ENCODE data around the gene ADH6.
"Not testable (repeated sequence)": the region's sequence is repeated elsewhere in the genome, so short reads cannot be mapped to it uniquely, and the experiment has no call there.

The ADH6 gene

DNA sequence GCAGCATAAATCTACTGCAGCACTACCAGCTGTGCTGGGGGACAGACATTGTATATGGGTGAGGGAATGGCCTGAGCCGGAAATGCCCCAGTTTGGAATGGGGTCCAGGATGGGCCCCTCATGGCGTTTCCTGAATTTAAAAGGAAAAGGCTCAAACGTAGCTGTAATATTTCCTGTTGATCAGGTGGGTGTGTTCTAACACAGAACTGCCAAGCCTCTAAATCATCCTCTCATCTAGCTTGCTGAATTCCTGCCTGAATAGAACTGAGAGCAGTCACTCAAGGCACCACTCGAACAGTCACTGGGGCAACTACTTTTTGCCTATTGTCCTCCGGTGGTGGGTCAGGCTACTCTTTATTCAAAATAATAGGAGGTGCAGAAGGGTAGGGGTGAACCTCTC, 28.7 kb downstream of the ADH6 start:
- no peak for DNase-seq

- DNase-seq: not testable (repeated sequence)
Measured at GRCh38 chr4:99189900-99190299, 29.1 kb downstream of the ADH6 start.

DNA sequence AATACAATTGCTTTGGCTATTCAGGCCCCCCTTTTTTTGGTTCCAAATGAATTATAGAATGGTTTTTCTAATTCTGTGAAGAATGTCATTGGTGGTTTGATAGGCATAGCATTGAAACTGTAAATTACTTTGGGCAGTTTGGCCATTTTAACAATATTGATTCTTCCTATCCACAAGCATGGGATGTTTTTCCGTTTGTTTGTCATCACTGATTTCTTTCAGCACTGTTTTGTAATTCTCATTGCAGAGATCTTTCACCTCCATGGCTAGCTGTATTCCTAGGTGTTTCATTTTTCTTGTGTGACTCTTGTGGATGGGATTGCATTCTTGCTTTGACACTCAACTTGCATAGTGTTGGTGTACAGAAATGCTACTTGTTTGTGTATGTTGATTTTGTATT, 33.0 kb downstream of the ADH6 start:
- DNase-seq: no peak

DNA sequence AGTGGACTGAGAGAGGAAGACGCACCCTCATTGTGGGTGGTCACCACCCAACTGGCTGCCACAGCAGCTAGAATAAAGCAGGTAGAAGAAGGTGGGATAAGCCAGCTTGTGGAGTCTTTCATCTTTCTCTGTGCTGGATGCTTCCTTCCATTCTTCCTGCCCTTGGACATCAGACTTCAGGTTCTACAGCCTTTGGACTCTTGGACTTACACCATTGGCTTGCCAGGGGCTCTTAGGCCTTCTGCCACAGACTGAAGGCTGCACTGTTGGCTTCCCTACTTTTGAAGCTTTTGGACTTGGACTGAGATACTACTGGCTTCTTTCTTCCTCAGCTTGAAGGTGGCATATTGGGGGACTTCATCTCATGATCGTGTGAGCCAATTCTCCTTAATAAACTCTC, 33.5 kb downstream of the ADH6 start:
- no peak for DNase-seq

GRCh38 chr4:99180382-99181070, 38.5 kb downstream of the ADH6 start:
- no peak for DNase-seq

DNA sequence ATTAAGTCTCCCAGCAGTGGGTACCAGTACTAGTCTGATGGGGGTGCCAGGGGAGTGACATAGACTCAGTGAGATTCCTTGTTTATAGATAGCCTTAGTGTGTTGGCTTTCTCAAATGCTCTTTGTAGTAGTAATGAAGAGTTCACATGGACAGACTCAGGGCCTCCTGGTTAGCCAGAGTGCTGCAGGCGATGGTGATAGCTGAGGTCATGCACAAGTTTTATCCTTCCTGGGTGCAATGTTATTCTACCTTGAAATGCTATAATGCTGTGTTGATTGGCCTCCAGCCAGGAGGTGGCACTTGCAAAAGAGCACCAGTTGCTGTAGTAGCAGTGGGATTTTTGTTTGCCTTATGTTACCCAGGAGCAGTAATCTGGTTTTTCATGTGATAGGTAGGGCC, 39.4 kb downstream of the ADH6 start:
- no peak for DNase-seq

GRCh38 chr4:99179178-99179577, 39.9 kb downstream of the ADH6 start:
- DNase-seq: no peak

- DNase-seq: no peak
Measured at GRCh38 chr4:99166544-99166943, 52.5 kb downstream of the ADH6 start.

- no peak for DNase-seq
Measured at GRCh38 chr4:99165978-99166377, 53.1 kb downstream of the ADH6 start.

GRCh38 chr4:99161373-99162099, 57.5 kb downstream of the ADH6 start:
- no peak for DNase-seq

- no peak for DNase-seq
Measured at GRCh38 chr4:99159699-99160098, 59.3 kb downstream of the ADH6 start.

DNA sequence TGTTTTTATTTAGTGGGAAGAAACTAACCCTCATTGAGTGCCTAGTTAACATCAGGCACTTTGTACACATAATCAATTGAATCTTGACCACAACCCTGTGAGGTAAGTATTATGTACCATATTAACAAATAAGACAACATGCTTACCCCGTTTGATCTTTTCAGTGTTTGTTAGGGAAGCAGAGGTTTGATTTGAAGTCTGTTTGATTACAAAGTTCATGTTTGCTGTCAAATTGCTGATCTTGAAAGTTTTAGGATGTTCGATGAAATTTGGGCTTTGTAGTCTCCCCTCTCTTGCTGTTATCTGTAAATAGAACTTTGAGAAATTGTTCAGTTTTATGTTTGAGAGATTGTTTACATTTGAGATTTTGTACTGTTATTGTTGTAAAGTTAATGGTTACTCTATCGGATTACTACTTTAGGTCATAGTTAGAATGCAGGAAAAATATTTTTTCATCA, 61.5 kb downstream of the ADH6 start:
- no peak for DNase-seq

GRCh38 chr4:99156992-99157391, 62.1 kb downstream of the ADH6 start:
- no peak for DNase-seq

- DNase-seq: no peak
Measured at GRCh38 chr4:99154658-99155342, 64.2 kb downstream of the ADH6 start.
